ENCODE data around the gene JAML. TPM values are rescaled to one million over a fixed set of nuclear protein-coding genes. Genes with fewer than 3 reads are reported as not detected.

JAML gene
- total and polyA plus RNA-seq, 2 of the 13 experiments (the other 11 are each of a cell fraction or from before 2014, with no cell fraction given): 2.0 to 3.3 TPM

- CTCF ChIA-PET (ENCODE audit: low intra/inter-chr PET ratio, low total read pairs): interaction anchor here (0.9 kb wide), 1 partner anchor 8 kb away, joined by 3 read pairs; no protein-coding TSS in a partner anchor
- DNase-seq (ENCODE audit: low spot score): no peak
- POLR2A ChIA-PET: no interaction called here
- H3K27me3 ChIP-seq (ENCODE audit: control insufficient read depth in 1 of 2, insufficient read depth in 2 of 2, low read length in 2 of 2): peaks cover 7 to 81% of the 10 kb centered on the region in 2 experiments; a peak in 4 of 5 replicates
- ATAC-seq: no peak
- H3K4me1 ChIP-seq (ENCODE audit: insufficient read depth, low read length): peaks cover 8% of the 10 kb centered on the region; the same call in 1 of the 2 replicates
- no TSS peak for BruUV-seq (replicated peaks)
- H3K4me2 ChIP-seq (ENCODE audit: low read depth, low read length): no peak overlapping the region
- no peak overlapping the region for H3K27ac ChIP-seq (ENCODE audit: extremely low read length, insufficient read depth, low read length)
- no peak overlapping the region for H2AFZ ChIP-seq (ENCODE audit: low read length)
- no peak overlapping the region for H3K9ac ChIP-seq (ENCODE audit: insufficient read depth, low read depth, low read length)
- no peaks in the 10 kb centered on the region for H3K79me2 ChIP-seq (ENCODE audit: insufficient read depth, low read length)
- intact Hi-C loops (cut with micrococcal nuclease; ENCODE audit: unreplicated experiment): no loop called here
- no peak for TF ChIP-seq KDM1A (CRISPR knock-in tag; IDR thresholded peaks at IDR 0.05)
- TF ChIP-seq ZNF317 (CRISPR knock-in tag; IDR thresholded peaks at IDR 0.05): peak; percentile 70; the same call in 1 of the 2 replicates
- TF ChIP-seq, protein P1, sequence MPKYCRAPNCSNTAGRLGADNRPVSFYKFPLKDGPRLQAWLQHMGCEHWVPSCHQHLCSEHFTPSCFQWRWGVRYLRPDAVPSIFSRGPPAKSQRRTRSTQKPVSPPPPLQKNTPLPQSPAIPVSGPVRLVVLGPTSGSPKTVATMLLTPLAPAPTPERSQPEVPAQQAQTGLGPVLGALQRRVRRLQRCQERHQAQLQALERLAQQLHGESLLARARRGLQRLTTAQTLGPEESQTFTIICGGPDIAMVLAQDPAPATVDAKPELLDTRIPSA (CRISPR knock-in tag; IDR thresholded peaks at IDR 0.05; ENCODE audit: borderline replicate concordance): no peak
- no peak for TF ChIP-seq ETV5 (CRISPR knock-in tag; IDR thresholded peaks at IDR 0.05; ENCODE audit: borderline replicate concordance)
- no peak for TF ChIP-seq ZNF331 (CRISPR knock-in tag; IDR thresholded peaks at IDR 0.05)
- no peaks in the 10 kb centered on the region for H4K20me1 ChIP-seq (ENCODE audit: insufficient read depth, low read length)
- 42% methylated on average over 5 of the region's 5 CpGs for WGBS (ENCODE audit: low lambda C conversion rate)
- in situ Hi-C loops (cut with HindIII; ENCODE audit: extremely low pct_ligation_motif_present, low pct_unique_long_range_greater_than_20kb): no loop called here
- no peak for FAIRE-seq
- no peaks in the 10 kb centered on the region for H3K9me3 ChIP-seq (ENCODE audit: low read length)
- H3K4me3 ChIP-seq (replicated peaks in 1 of 3; ENCODE audit: insufficient read depth in 1 of 3, low read depth in 2 of 3, low read length in 3 of 3): no peak overlapping the region
- H3K36me3 ChIP-seq (replicated peaks in 1 of 2; ENCODE audit: control insufficient read depth in 1 of 2, insufficient read depth in 2 of 2, low read length in 2 of 2): no peaks in the 10 kb centered on the region
These were observed 61.3 kb downstream of the JAML start for GRCh38 chr11:118163494-118163893.

GRCh38 chr11:118162846-118163245, 62.0 kb downstream of the JAML start:
- Histone ChIP-seq H3K36me3 (replicated peaks in 1 of 2; ENCODE audit: control insufficient read depth in 1 of 2, insufficient read depth in 2 of 2, low read length in 2 of 2) (no peaks in the 10 kb centered on the region), H3K27me3 (ENCODE audit: control insufficient read depth in 1 of 2, insufficient read depth in 2 of 2, low read length in 2 of 2) (peaks cover 9 to 81% of the 10 kb centered on the region in 2 experiments; a peak in 4 of 5 replicates)
- CTCF ChIA-PET (ENCODE audit: low intra/inter-chr PET ratio, low total read pairs): interaction anchor here (0.9 kb wide), 1 partner anchor 9 kb away, joined by 3 read pairs; no protein-coding TSS in a partner anchor
- no peak for TF ChIP-seq ZNF780A (CRISPR knock-in tag; IDR thresholded peaks at IDR 0.05)
- no peak for TF ChIP-seq CENPBD1 (CRISPR knock-in tag; IDR thresholded peaks at IDR 0.05; ENCODE audit: borderline replicate concordance, low read depth)
- no peak for TF ChIP-seq PHF20 (CRISPR knock-in tag; IDR thresholded peaks at IDR 0.05)
- TF ChIP-seq, protein P2, sequence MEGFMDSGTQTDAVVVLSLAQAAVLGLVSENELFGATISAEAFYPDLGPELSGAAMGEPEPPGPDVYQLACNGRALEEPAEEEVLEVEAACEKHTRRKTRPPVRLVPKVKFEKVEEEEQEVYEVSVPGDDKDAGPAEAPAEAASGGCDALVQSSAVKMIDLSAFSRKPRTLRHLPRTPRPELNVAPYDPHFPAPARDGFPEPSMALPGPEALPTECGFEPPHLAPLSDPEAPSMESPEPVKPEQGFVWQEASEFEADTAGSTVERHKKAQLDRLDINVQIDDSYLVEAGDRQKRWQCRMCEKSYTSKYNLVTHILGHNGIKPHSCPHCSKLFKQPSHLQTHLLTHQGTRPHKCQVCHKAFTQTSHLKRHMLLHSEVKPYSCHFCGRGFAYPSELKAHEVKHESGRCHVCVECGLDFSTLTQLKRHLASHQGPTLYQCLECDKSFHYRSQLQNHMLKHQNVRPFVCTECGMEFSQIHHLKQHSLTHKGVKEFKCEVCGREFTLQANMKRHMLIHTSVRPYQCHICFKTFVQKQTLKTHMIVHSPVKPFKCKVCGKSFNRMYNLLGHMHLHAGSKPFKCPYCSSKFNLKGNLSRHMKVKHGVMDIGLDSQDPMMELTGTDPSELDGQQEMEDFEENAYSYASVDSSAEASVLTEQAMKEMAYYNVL (CRISPR knock-in tag; IDR thresholded peaks at IDR 0.05; ENCODE audit: borderline replicate concordance): no peak
- TF ChIP-seq ZXDC (CRISPR knock-in tag; IDR thresholded peaks at IDR 0.05): no peak
- TF ChIP-seq CREB1 (IDR thresholded peaks at IDR 0.05): no peak
- TF ChIP-seq CREB1 (CRISPR knock-in tag; IDR thresholded peaks at IDR 0.05): no peak

More at GRCh38 chr11:118162846-118163245, 62.0 kb downstream of the JAML start:
- no peak for DNase-seq (ENCODE audit: low spot score)
- in situ Hi-C loops (cut with HindIII; ENCODE audit: extremely low pct_ligation_motif_present, low pct_unique_long_range_greater_than_20kb): no loop called here
- POLR2A ChIA-PET: no interaction called here
- no TSS peak for BruUV-seq (replicated peaks)
- Histone ChIP-seq H3K9ac (ENCODE audit: insufficient read depth, low read depth, low read length) (no peak overlapping the region), H4K20me1 (ENCODE audit: insufficient read depth, low read length) (no peaks in the 10 kb centered on the region), H3K4me3 (replicated peaks in 1 of 3; ENCODE audit: insufficient read depth in 1 of 3, low read depth in 2 of 3, low read length in 3 of 3) (no peak overlapping the region), H3K4me1 (ENCODE audit: insufficient read depth, low read length) (peaks cover 12% of the 10 kb centered on the region), H3K4me2 (ENCODE audit: low read depth, low read length) (no peak overlapping the region), H3K79me2 (ENCODE audit: insufficient read depth, low read length) (no peaks in the 10 kb centered on the region), H2AFZ (ENCODE audit: low read length) (no peak overlapping the region), H3K27ac (ENCODE audit: extremely low read length, insufficient read depth, low read length) (no peak overlapping the region), H3K9me3 (ENCODE audit: low read length) (no peaks in the 10 kb centered on the region)
- ATAC-seq: no peak
- intact Hi-C loops (cut with micrococcal nuclease; ENCODE audit: unreplicated experiment): no loop called here
- no peak for FAIRE-seq
- WGBS (ENCODE audit: low lambda C conversion rate): 2% methylated on average over 3 of the region's 3 CpGs
